ENCODE measurements around the gene PCNX1. TPM values are rescaled to one million over a fixed set of nuclear protein-coding genes. Genes with fewer than 3 reads are reported as not detected.
A peak's percentile ranks its signal among the peaks of the same experiment; 100 is the strongest.
"Not testable (repeated sequence)": the region's sequence is repeated elsewhere in the genome, so short reads cannot be mapped to it uniquely, and the experiment has no call there.

PCNX1 gene
- polyA plus RNA-seq, 1 donor, result 25.6 TPM

GRCh38 chr14:71094722-71095121 lies 187.5 kb downstream of the PCNX1 start:
- no peak for DNase-seq

- no peak for DNase-seq
These were observed 189.7 kb downstream of the PCNX1 start for GRCh38 chr14:71096947-71097346.

DNA sequence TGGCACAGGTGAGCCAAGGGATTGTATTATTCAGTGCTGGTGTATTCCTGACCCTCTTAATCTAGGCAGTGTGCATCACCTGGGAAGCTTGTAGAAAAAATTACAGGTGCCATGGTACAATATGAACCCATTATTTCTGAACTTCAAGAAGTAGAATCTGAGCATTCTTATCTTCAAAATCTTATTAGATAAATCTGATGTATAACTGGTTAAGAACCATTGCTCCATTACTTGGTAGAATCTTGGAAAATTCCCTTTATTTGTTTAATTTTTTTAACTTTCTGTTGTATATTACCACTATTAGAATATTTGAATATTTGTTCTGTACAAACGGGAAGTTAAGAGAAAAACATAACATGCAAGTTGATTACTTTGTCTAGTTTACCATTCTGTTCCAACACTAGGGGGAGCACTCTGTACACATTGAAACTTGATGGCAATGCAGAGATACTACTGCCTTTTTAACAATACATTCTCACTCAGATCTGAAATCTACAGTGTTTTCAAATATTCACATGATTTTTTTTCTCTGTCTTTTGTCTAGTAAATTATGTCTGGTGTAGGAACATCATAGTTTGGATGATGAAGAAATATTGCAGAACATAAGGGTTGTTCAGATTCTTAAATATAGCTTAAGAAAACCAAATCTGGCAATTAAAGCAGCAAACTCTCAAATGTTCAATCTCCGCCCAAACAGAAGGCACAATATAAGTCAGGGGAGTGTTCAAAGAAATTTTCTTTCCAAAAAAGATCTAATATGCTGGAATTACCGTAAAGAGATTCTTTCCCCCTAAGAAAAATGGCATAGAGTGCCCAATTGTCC lies 196.6 kb downstream of the PCNX1 start:
- peak; percentile 32 for DNase-seq

- DNase-seq, result no peak
These were observed 197.9 kb downstream of the PCNX1 start for GRCh38 chr14:71105177-71105576.

DNA sequence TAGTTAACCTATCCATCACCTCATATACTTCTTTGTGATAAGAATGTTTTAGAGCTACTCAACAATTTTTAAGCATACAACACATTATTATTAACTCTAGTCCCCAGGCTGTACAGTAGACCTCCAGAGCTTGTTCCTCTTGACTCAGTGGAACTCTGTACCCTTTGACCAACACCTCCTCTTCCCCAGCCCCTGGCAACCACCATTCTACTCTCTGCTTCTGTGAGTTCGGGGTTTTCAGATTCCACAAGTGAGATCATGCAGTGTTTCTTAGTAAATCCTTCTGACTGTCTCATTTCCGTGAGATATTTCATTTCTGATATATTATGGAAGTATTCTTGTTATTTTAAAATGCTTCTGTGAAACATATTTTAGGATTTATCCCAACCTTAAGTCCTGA lies 200.7 kb downstream of the PCNX1 start:
- no peak for DNase-seq

- no peak for DNase-seq
These were observed 201.3 kb downstream of the PCNX1 start for GRCh38 chr14:71108398-71109119.

DNA sequence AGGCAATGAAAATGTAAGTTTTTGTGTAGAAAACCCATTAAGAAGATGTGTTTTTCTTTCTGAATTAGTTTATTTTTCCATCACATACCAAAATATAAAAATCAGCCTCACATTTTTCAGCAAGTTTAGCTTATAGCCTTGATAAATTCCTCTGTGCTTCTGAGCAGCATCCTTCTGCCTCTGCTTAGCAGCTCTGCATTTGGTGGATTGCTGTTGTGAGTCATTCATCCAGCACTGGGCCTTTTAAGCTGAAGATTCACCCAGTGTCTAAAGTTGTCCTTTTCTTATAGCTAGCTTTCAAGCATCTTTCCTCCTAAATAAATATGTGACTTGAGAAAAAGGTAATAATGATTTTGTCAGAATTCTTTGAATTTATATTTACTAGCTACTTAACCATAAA lies 206.1 kb downstream of the PCNX1 start:
- no peak for DNase-seq

DNA sequence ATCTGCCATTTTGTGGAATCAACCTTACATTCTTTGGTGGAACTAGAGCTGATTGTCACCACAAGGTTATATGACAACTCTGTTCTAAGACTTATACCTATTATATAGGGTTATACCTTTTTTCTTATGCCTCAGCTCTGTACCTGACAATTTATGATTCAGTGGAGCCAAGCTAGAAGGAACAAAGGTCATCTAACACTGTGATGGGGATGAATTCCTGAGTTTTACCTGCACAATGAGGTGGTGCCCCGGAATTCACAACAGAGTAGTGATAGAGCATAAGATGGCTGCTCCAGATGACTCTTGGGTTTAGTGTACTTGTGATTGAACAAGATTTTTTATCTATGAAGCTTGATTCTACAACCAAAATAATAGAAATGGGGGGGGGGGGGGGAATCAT lies 207.3 kb downstream of the PCNX1 start:
- DNase-seq, result no peak

- no peak for DNase-seq
These were observed 208.0 kb downstream of the PCNX1 start for GRCh38 chr14:71115306-71115705.

DNA sequence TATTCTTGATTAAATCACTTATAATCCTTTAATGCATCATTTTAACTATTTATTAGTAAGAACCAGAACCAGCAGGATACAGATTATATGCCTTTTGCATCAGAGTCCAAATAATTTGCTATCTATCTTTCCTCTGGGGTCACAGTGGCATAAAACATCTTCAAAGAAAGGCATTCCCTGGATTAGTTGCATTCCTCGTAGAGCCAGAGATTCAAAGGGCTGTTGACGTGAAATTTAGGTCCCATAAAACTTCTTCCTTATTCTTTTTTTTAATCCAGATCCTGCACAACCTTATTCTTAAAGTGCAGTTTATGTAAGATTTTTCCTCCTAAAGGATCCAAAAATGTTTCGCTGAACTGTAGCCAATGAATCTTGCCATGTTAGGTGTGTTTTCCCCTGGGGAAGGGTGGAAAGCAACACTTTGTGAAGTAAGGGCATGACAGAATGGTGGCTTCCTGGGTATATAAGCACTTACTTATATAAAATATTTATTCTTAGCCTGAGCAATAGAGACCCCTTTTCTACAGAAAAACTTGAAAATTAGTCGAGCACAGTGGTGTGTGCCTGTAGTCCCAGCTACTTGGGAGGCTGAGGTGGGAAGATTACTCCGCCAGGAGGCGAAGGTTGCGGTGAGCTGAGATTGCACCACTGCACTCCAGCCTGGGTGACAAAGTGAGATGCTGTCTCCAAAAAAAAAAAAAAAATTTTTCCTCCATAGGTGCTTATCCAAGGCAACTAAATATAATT lies 208.7 kb downstream of the PCNX1 start:
- DNase-seq, result no peak

GRCh38 chr14:71116568-71117122 lies 209.4 kb downstream of the PCNX1 start:
- DNase-seq, result no peak

DNA sequence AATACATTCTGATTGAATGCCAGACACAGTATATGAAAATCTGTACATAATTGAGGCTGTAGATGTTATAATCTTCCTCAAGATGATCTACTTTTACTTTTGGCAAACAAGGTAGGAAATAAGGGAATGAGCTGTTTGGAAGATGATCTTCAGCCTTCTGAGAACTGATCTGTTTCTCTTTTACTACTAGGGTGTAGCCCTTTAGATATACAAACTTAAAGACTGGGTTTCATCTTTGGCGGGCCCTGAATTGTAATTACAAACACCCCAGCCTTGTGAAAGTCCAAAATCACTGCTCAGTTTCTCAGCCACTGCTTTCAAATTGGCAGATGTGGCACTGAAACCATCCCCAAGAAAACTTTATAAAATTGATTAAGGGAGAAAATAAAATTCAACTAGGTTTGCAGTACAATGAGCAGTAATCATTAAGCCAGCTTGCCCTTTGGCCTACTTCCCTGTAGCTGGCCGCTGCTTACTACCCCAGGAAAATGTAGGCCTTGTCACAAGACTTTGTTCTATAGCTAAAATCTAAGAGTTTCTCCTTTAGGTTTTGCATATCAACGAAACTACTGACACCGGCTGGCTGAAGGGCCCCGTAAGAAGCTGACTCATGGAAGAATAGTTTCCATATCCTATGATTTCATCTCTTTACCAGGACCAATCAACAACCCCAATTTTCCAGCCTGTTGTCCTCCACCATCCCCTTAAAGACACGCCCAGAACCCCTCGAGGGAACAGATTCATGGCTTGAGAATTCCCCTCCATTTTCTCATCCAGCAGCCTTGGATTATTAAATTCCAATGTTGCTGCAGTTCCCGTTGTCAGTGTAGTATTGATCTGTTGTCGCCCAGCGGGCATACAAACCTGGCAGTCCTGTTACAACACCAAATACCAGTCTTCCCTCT lies 210.8 kb downstream of the PCNX1 start:
- no peak for DNase-seq

GRCh38 chr14:71119075-71119474 lies 211.8 kb downstream of the PCNX1 start:
- no peak for DNase-seq

GRCh38 chr14:71119832-71120231 lies 212.6 kb downstream of the PCNX1 start:
- DNase-seq, result no peak

GRCh38 chr14:71121001-71121400 lies 213.7 kb downstream of the PCNX1 start:
- DNase-seq, result no peak

DNA sequence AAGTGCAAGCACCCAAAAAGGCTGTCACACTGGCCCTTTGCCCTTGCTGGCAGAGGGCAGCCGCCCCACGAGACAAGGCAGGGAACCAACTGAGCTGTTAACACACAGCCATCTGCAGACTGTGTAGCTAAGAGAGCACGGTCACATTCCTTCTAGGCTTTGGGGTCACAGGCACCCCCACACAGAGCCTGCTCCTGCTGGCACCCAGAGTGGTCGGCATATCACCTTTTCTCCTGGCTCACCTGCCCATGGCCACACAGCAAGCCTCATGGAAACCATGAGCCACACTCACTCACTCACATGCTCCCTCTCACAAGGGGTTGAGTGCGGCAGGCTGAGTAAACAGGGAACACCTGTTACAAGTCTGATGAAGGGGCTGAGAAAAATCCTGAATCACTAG lies 214.5 kb downstream of the PCNX1 start:
- no peak for DNase-seq

DNA sequence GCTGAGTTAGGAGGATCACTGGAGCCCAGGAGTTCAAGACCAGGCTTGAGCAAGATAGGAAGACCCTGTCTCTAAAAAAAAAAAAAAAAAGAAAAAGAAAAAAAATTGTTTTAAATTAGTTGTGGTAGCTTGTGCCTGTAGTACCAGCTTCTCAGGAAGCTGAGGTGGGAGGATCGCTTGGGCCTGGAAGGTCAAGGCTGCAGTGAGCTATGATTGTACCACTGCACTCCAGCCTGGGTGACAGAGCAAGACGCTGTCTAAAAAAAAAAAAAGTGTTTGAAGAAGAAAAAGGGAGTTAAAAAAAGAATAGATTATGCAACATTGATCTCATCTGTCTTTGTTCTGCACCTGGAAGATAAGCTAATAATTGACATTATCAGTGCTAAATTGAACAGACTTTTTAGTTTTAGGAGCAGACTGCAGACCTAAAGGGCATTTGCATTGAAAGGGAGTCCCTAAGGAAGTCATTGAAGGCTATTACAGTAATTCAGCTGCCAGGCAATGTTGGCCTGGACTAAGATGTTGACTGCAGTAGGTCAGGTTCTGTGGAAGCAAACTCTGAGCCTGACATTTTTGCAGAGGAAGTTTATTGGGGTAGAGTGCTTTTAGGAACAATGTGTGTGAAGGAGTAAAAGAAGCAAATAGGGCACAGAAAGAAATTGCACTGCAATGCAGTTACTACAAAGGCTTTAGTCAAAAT lies 215.8 kb downstream of the PCNX1 start:
- no peak for DNase-seq

DNA sequence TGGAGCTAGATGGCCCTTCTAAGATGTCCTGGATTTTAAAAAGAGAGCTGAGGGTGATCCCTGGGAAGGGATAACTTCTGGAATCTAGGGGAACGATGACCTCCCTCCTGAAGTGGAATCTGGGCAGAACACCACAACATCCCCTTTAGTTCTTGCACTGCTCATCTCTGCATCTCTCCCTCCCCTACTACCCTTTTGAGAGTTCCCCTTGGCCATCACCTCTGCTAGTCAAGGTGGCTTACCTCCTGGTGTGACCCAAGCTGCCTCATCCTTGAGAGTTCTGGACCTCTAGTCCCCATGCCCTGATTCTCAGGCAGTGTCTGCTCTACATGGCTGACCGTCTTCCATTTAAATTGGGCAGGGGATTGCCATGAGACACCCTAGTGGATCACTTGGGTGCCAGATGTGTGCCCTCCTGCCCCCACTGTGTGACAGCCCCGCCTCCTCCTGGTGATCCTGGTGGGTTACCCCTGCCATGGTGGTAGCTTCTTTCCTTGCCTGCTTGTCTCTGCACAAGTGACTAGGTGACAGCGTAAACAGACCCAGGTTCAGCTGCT lies 216.4 kb downstream of the PCNX1 start:
- DNase-seq, result no peak

DNA sequence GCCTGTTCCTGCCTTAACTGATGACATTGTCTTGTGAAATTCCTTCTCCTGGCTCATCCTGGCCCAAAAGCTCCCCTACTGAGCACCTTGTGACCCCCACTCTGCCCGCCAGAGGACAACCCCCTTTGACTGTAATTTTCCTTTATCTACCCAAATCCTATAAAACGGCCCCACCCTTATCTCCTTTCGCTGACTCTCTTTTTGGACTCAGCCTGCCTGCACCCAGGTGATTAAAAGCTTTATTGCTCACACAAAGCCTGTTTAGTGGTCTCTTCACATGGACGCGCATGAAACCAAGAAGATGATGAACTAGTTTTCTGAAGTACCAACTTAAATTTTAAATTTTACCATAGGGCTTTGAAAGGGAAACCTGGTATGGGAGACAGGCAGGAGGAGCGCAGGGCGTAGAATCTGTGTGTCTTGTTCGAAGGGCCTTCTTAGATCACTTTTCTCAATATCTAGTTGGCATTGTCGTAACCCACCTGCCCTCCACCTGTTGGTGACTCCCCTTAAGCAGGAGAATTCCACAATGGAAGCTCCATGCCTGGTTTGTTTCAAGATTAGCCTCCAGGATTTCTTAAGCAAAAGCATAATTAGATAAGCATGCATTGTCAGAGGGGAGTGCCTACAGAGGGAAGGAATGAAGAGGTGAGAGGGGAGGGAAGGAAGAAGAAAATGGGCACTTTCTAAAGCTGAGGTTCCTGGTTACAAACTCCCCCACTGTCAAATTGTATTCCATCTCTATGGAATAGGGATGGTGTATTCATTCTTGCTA lies 222.6 kb downstream of the PCNX1 start:
- not testable (repeated sequence) for DNase-seq
